NB4 (cell line): ENCODE results near the gene CDHR5.

Source experiments
- MYC ChIP-seq: IDR thresholded peaks from 2 replicates; pipeline ENCODE4 v1.6.1; 2011; ENCODE audit warnings: low read depth, low read length
- POLR2A ChIP-seq: IDR thresholded peaks from 2 replicates; pipeline ENCODE4 v1.6.1; 2011; ENCODE audit warnings: mild to moderate bottlenecking; ENCODE audit not compliant: insufficient read length; ENCODE audit errors: extremely low read depth
- TF ChIP-seq, protein P1 (sequence below): IDR thresholded peaks from one replicate; pipeline ENCODE4 v1.5.1; 2012; ENCODE audit warnings: low read depth, low read length
- TF ChIP-seq, protein P2 (sequence below): IDR thresholded peaks from 2 replicates; pipeline ENCODE4 v1.6.1; 2011; ENCODE audit warnings: low read depth, low read length

DNA sequence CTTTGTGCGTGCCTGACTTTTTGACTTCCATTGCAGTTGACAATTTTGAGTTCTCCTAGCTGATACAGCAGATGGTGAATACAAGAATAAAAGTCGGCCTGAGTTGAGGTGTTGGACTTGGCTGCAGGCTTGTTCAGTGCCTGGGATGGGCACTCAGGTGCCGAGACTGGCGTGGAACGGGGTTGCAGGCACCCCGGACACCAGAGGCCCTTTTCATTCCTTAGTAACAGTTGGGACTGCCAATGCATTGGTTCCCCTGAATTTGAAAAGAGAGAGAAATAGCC, 47.2 kb downstream of the CDHR5 start:
- TF ChIP-seq, protein P1, sequence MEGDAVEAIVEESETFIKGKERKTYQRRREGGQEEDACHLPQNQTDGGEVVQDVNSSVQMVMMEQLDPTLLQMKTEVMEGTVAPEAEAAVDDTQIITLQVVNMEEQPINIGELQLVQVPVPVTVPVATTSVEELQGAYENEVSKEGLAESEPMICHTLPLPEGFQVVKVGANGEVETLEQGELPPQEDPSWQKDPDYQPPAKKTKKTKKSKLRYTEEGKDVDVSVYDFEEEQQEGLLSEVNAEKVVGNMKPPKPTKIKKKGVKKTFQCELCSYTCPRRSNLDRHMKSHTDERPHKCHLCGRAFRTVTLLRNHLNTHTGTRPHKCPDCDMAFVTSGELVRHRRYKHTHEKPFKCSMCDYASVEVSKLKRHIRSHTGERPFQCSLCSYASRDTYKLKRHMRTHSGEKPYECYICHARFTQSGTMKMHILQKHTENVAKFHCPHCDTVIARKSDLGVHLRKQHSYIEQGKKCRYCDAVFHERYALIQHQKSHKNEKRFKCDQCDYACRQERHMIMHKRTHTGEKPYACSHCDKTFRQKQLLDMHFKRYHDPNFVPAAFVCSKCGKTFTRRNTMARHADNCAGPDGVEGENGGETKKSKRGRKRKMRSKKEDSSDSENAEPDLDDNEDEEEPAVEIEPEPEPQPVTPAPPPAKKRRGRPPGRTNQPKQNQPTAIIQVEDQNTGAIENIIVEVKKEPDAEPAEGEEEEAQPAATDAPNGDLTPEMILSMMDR, result no peak
- TF ChIP-seq POLR2A (no peak), MYC (no peak)
- TF ChIP-seq, protein P2, sequence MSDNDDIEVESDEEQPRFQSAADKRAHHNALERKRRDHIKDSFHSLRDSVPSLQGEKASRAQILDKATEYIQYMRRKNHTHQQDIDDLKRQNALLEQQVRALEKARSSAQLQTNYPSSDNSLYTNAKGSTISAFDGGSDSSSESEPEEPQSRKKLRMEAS, result no peak
